ENCODE measurements around the gene TTC33. TPM values are rescaled to one million over a fixed set of nuclear protein-coding genes. Genes with fewer than 3 reads are reported as not detected.
"Not testable (repeated sequence)": the region's sequence is repeated elsewhere in the genome, so short reads cannot be mapped to it uniquely, and the experiment has no call there.

The TTC33 gene
- total RNA-seq, 1 donor from 2014 or later, result 9.7 TPM

- no peak for TF ChIP-seq CTCF (IDR thresholded peaks at IDR 0.05; ENCODE audit: insufficient read depth, low read length, severe bottlenecking)
- no peak overlapping the region for H3K4me3 ChIP-seq (ENCODE audit: low read depth, low read length)
- H3K36me3 ChIP-seq (ENCODE audit: control insufficient read depth, insufficient read depth, low read length), result no peaks in the 10 kb centered on the region
- FAIRE-seq (no peak), DNase-seq (ENCODE audit: low read depth) (no peak)
- no peaks in the 10 kb centered on the region for H3K27me3 ChIP-seq (ENCODE audit: control insufficient read depth, insufficient read depth, low read length)
These were observed 32.2 kb upstream of the TTC33 start for GRCh38 chr5:40787986-40788385.

GRCh38 chr5:40786664-40787063, 30.9 kb upstream of the TTC33 start:
- not testable (repeated sequence) for DNase-seq (ENCODE audit: low read depth); H3K36me3 ChIP-seq (ENCODE audit: control insufficient read depth, insufficient read depth, low read length); H3K4me3 ChIP-seq (ENCODE audit: low read depth, low read length); H3K27me3 ChIP-seq (ENCODE audit: control insufficient read depth, insufficient read depth, low read length); FAIRE-seq

DNA sequence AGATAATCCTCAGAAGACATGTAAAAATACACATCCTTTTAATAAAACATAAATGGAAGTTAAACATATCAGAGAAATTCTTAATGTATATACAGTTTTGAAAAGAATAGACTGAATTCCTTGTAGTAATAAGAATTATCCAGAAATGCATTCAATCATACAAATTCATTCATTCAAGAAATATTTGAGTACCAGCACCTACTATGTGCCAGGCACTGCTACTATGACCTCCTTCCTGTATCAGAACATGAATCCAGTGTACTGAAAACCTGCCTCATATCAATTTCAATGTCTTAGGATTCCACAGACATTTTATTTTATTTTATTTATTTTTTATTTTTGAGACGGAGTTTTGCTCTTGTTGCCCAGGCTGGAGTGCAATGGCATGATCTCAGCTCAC, 29.2 kb upstream of the TTC33 start:
- DNase-seq (ENCODE audit: low read depth), result no peak
- no peaks in the 10 kb centered on the region for H3K27me3 ChIP-seq (ENCODE audit: control insufficient read depth, insufficient read depth, low read length)
- H3K4me3 ChIP-seq (ENCODE audit: low read depth, low read length), result no peak overlapping the region
- H3K36me3 ChIP-seq (ENCODE audit: control insufficient read depth, insufficient read depth, low read length), result no peaks in the 10 kb centered on the region
- FAIRE-seq, result no peak
- no peak for TF ChIP-seq CTCF (IDR thresholded peaks at IDR 0.05; ENCODE audit: insufficient read depth, low read length, severe bottlenecking)

GRCh38 chr5:40784027-40784653, 28.4 kb upstream of the TTC33 start:
- no peak for TF ChIP-seq CTCF (IDR thresholded peaks at IDR 0.05; ENCODE audit: insufficient read depth, low read length, severe bottlenecking)
- no peaks in the 10 kb centered on the region for H3K27me3 ChIP-seq (ENCODE audit: control insufficient read depth, insufficient read depth, low read length)
- no peak overlapping the region for H3K4me3 ChIP-seq (ENCODE audit: low read depth, low read length)
- H3K36me3 ChIP-seq (ENCODE audit: control insufficient read depth, insufficient read depth, low read length), result no peaks in the 10 kb centered on the region
- no peak for FAIRE-seq
- DNase-seq (ENCODE audit: low read depth), result no peak

- peak; percentile 4 for DNase-seq (ENCODE audit: low read depth)
- H3K4me3 ChIP-seq (ENCODE audit: low read depth, low read length), result no peak overlapping the region
- TF ChIP-seq CTCF (IDR thresholded peaks at IDR 0.05; ENCODE audit: insufficient read depth, low read length, severe bottlenecking), result no peak
- H3K36me3 ChIP-seq (ENCODE audit: control insufficient read depth, insufficient read depth, low read length), result no peaks in the 10 kb centered on the region
- no peak for FAIRE-seq
- no peaks in the 10 kb centered on the region for H3K27me3 ChIP-seq (ENCODE audit: control insufficient read depth, insufficient read depth, low read length)
These were observed 26.2 kb upstream of the TTC33 start for GRCh38 chr5:40781843-40782409.

DNA sequence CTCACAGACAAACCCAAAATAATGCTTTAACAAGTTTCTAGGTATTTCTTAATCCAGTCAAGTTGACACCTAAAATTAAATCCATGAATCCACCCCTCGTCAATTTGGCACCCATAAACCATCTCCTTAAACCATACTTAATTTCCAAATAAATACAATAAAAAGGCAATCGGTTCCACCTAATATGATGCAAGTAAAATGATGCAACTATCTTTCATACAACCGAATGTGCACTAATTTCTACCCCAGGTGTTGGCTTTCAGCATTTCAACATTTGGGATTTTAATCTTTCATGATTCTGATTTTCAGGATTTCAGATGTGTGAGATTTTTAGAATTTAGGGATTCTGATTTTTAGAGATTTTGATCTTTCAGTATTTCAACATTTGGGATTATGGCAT, 25.1 kb upstream of the TTC33 start:
- no peak overlapping the region for H3K4me3 ChIP-seq (ENCODE audit: low read depth, low read length)
- no peaks in the 10 kb centered on the region for H3K36me3 ChIP-seq (ENCODE audit: control insufficient read depth, insufficient read depth, low read length)
- DNase-seq (ENCODE audit: low read depth), result no peak
- TF ChIP-seq CTCF (IDR thresholded peaks at IDR 0.05; ENCODE audit: insufficient read depth, low read length, severe bottlenecking), result no peak
- H3K27me3 ChIP-seq (ENCODE audit: control insufficient read depth, insufficient read depth, low read length), result no peaks in the 10 kb centered on the region
- no peak for FAIRE-seq

Data from bronchial epithelial cell (primary cell).